Body of pancreas (tissue), 4 donors: ENCODE data around the gene NEXMIF.

ENCODE experiments used
- CTCF ChIP-seq, 7 experiments: fragments of 450-650 bp in 4 of 7; fragments of 200-600 bp in 3 of 7; sonication (generic) in 3 of 7; IDR thresholded peaks; one replicate each; pipeline ENCODE4 v1.5.1; 2016 to 2019; ENCODE audit warnings: antibody characterized with exemption in 7 of 7
- POLR2A ChIP-seq, 3 donors: fragments of 450-650 bp; IDR thresholded peaks; one replicate each; pipeline ENCODE4 v1.6.1; 2016; ENCODE audit warnings: antibody characterized with exemption in 3 of 3, mild to moderate bottlenecking in 2 of 3

- TF ChIP-seq CTCF (IDR thresholded peaks at IDR 0.05) (no peak), POLR2A (IDR thresholded peaks at IDR 0.05) (no peak)
Observed at GRCh38 chrX:74779175-74779574, 146.1 kb downstream of the NEXMIF start.
